ENCODE data around the gene ABCB9.

DNA sequence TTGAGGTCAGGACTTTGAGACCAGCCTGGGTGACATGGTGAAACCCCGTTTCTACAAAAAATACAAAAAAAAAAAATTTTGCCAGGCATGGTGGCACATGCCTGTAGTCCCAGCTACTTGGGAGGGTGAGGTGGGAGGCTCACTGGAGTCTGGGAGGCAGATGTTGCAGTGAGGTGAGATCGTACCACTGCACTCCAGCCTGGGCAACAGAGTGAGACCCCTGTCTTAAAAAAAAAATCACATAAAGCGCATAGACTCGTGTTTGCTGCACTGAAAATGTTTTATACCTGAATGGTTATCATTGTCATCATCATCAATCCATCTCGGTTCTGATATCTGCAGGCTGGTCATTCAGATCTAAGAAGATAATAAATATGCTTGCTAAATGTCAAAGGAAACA lies 45.6 kb downstream of the ABCB9 start:
- TF ChIP-seq, protein P1, sequence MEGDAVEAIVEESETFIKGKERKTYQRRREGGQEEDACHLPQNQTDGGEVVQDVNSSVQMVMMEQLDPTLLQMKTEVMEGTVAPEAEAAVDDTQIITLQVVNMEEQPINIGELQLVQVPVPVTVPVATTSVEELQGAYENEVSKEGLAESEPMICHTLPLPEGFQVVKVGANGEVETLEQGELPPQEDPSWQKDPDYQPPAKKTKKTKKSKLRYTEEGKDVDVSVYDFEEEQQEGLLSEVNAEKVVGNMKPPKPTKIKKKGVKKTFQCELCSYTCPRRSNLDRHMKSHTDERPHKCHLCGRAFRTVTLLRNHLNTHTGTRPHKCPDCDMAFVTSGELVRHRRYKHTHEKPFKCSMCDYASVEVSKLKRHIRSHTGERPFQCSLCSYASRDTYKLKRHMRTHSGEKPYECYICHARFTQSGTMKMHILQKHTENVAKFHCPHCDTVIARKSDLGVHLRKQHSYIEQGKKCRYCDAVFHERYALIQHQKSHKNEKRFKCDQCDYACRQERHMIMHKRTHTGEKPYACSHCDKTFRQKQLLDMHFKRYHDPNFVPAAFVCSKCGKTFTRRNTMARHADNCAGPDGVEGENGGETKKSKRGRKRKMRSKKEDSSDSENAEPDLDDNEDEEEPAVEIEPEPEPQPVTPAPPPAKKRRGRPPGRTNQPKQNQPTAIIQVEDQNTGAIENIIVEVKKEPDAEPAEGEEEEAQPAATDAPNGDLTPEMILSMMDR (IDR thresholded peaks at IDR 0.05), result no peak
- TF ChIP-seq EZH2 (IDR thresholded peaks at IDR 0.05; ENCODE audit: borderline replicate concordance, insufficient read depth, low read depth, low read length, poor library complexity, severe bottlenecking), result no peak

Data from B cell (primary cell).